HUES48 (cell line): ENCODE data around the gene SERAC1.
"Not testable (repeated sequence)": the region's sequence is repeated elsewhere in the genome, so short reads cannot be mapped to it uniquely, and the experiment has no call there.

Experiments used
- H3K27ac ChIP-seq: one replicate; pipeline ENCODE4 v1.7.0; 2013; ENCODE audit warnings: low read depth, low read length, inconsistent platforms
- H3K27me3 ChIP-seq: 2 replicates; pipeline ENCODE4 v1.6.1; 2013; ENCODE audit warnings: mild to moderate bottlenecking, low read length; ENCODE audit not compliant: control insufficient read depth, insufficient read depth
- H3K36me3 ChIP-seq: 2 replicates; pipeline ENCODE4 v1.6.1; 2013; ENCODE audit warnings: low read length; ENCODE audit not compliant: control insufficient read depth, insufficient read depth
- H3K4me1 ChIP-seq: 2 replicates; pipeline ENCODE4 v1.6.1; 2013; ENCODE audit warnings: mild to moderate bottlenecking, low read length; ENCODE audit not compliant: control insufficient read depth, insufficient read depth
- H3K4me3 ChIP-seq: 2 replicates; pipeline ENCODE4 v1.5.1; 2013; ENCODE audit warnings: mild to moderate bottlenecking, low read depth, low read length
- H3K9ac ChIP-seq: 2 replicates; pipeline ENCODE4 v1.6.1; 2013; ENCODE audit warnings: mild to moderate bottlenecking, low read depth, low read length, moderate library complexity
- H3K9me3 ChIP-seq: 2 replicates; pipeline ENCODE4 v1.6.1; 2013; ENCODE audit warnings: low read length; ENCODE audit not compliant: control insufficient read depth, insufficient read depth

The SERAC1 gene

GRCh38 chr6:158174024-158174423 is 6.0 kb upstream of the SERAC1 start:
- Histone ChIP-seq H3K27ac (no peak overlapping the region), H3K36me3 (peaks cover 2% of the 10 kb centered on the region; the same call in 1 of the 2 replicates), H3K4me3 (no peak overlapping the region), H3K9me3 (no peaks in the 10 kb centered on the region), H3K27me3 (no peaks in the 10 kb centered on the region), H3K9ac (no peak overlapping the region), H3K4me1 (peaks cover 14% of the 10 kb centered on the region; the same call in 1 of the 2 replicates)

- Histone ChIP-seq H3K4me1 (peaks cover 14% of the 10 kb centered on the region; the same call in 1 of the 2 replicates), H3K27me3 (no peaks in the 10 kb centered on the region), H3K27ac (no peak overlapping the region), H3K4me3 (no peak overlapping the region), H3K9ac (no peak overlapping the region), H3K9me3 (no peaks in the 10 kb centered on the region), H3K36me3 (peaks cover 2% of the 10 kb centered on the region; the same call in 1 of the 2 replicates)
These were observed 3.9 kb upstream of the SERAC1 start for GRCh38 chr6:158172001-158172400.

DNA sequence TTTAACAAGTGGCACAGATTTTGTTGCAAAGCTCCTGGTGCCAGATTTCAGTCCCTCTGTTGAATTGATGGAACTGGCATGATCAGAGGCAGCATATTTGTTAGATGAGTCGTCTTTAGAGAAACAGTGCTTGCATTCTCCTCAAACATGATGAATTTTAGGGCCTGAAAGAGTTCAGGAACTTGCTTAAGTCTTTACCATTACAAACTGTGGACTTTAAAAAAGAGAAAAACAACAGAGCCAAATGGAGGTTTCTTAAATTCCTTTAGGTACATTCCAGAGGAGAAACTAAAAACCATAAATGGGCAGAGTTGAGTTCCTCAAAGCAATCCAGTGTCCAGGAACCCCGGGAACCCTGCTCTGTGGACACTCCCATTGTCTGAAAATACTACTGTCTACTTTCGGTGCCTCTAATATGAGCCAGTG is 2.6 kb upstream of the SERAC1 start:
- Histone ChIP-seq H3K27ac (peak overlapping the region; percentile 53), H3K36me3 (peaks cover under 1% of the 10 kb centered on the region; the same call in 1 of the 2 replicates), H3K9me3 (no peaks in the 10 kb centered on the region), H3K4me1 (peaks cover 14% of the 10 kb centered on the region; the same call in 1 of the 2 replicates), H3K27me3 (peaks cover 10% of the 10 kb centered on the region), H3K4me3 (no peak overlapping the region), H3K9ac (no peak overlapping the region)

GRCh38 chr6:158169634-158170033 is 1.6 kb upstream of the SERAC1 start:
- H3K36me3 ChIP-seq, H3K4me3 ChIP-seq, H3K9me3 ChIP-seq, H3K9ac ChIP-seq: not testable (repeated sequence)
- H3K4me1 ChIP-seq = peaks cover 14% of the 10 kb centered on the region; the same call in 1 of the 2 replicates
- peak overlapping the region; percentile 44 for H3K27ac ChIP-seq
- H3K27me3 ChIP-seq = peaks cover 10% of the 10 kb centered on the region

GRCh38 chr6:158165919-158166416 is 2.1 kb downstream of the SERAC1 start:
- Histone ChIP-seq H3K27me3 (peaks cover 10% of the 10 kb centered on the region), H3K4me3 (no peak overlapping the region), H3K9ac (no peak overlapping the region), H3K9me3 (no peaks in the 10 kb centered on the region), H3K27ac (no peak overlapping the region), H3K4me1 (peaks cover 22% of the 10 kb centered on the region), H3K36me3 (no peaks in the 10 kb centered on the region)

DNA sequence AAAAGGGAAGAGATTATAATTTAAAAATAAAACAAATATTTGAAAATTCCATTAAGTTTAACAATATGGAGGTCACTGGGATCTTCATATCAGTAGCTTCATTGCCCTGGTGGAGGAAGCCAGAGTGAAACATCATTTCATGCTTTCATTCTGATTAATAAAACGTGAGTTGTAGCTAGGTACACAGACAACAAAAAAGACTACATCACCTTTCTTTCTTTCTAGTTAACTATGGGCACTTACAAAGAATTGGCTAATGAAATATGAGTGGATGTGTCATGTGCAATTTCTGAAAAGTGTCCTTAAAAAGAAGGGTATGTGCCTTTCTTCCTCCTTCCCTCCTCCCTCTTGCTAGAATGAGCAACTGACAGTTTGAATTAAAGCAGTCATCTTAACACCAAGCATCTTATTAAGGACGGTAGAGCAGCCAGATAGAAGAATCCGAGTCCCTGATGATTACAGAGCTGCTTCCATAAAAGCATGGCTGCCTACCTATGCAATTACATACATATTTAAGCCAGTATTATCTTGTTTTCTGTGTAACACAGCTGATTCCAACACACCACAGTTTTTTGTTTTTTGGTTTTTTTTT is 3.4 kb downstream of the SERAC1 start:
- H3K9ac ChIP-seq = no peak overlapping the region
- no peak overlapping the region for H3K27ac ChIP-seq
- H3K4me1 ChIP-seq = peaks cover 19% of the 10 kb centered on the region
- H3K27me3 ChIP-seq = peaks cover 10% of the 10 kb centered on the region
- no peaks in the 10 kb centered on the region for H3K9me3 ChIP-seq
- H3K4me3 ChIP-seq = no peak overlapping the region
- H3K36me3 ChIP-seq = no peaks in the 10 kb centered on the region

- Histone ChIP-seq H3K36me3 (peaks cover 8% of the 10 kb centered on the region), H3K9ac (no peak overlapping the region), H3K9me3 (no peaks in the 10 kb centered on the region), H3K27me3 (peaks cover 8% of the 10 kb centered on the region), H3K4me3 (peak overlapping the region; percentile 39), H3K27ac (peak overlapping the region; percentile 69), H3K4me1 (peaks cover 19% of the 10 kb centered on the region)
These were observed 6.4 kb downstream of the SERAC1 start for GRCh38 chr6:158161566-158162254.

DNA sequence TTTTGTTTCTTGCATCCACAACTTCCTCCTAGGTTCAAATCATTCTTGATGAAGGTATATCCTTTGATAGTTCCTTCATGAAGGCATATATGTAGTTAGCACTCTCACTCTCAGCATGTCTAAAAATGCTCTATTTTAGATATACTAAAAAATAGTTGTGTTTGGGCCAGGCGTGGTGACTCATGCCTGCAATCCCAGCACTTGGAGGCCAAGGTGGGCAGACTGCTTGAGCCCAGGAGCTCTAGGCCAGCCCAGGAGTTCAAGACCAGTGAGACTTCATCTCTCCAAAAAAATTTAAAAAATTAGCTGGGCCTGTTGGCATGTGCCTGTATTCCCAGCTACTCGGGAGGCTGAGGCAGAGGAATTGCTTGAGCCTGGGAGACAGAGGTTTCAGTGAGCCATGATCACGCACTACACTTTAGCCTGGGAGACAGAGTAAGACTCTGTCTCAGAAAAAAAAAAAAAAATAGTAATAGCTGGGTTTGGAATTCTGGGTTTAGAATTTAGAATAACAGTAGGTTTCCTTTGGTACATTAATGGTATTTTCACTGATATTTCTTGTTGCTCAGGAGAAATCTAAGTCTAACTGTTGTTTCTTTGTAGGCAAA is 7.0 kb downstream of the SERAC1 start:
- Histone ChIP-seq H3K4me3 (0 out of 2 replicates have a peak overlapping the region, but pooled peaks have one; percentile 39), H3K27ac (peak overlapping the region; percentile 69), H3K9ac (no peak overlapping the region), H3K9me3 (no peaks in the 10 kb centered on the region), H3K27me3 (peaks cover 2% of the 10 kb centered on the region), H3K36me3 (peaks cover 12% of the 10 kb centered on the region), H3K4me1 (peaks cover 19% of the 10 kb centered on the region)

DNA sequence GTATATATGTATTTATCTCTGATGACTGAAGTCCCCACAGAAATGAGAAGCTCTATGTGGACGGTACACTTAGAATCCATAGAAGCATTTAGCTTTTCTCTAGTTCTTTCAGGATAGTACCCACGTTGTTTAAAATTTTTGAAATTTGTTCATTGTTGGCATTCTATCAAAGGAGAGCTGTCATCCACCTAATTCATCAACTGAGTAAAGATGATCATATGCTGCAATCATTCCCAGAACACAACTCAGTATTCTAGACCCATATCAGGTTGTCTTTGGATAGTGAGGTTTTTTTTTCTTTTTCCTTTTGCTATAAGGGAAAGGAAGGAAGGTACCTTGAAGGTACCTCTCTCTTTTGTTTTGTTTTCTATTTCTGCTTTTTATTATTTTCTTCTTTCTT is 9.3 kb downstream of the SERAC1 start:
- Histone ChIP-seq H3K9ac (no peak overlapping the region), H3K27ac (no peak overlapping the region), H3K4me1 (peaks cover 19% of the 10 kb centered on the region), H3K9me3 (no peaks in the 10 kb centered on the region), H3K4me3 (no peak overlapping the region), H3K27me3 (no peaks in the 10 kb centered on the region), H3K36me3 (peaks cover 18% of the 10 kb centered on the region)

DNA sequence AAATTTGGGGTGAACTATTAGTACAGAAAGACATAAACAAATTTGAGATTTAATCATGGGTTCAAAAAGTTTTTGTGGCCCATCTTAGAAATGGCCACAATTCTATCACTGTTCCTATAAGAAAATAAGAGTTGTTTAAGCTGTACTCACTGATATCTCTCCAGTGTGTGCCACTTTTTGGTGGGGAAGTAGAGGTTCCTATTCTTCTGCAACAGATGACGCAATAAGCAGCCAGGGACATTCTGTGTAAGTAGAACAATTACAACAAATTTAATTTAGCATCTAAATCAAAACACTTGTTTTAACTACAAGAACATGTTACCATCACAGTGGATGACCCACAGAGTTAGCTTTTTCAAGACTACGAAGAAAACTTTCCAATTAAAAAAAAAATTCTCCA is 9.9 kb downstream of the SERAC1 start:
- Histone ChIP-seq H3K27me3 (no peaks in the 10 kb centered on the region), H3K4me3 (no peak overlapping the region), H3K4me1 (peaks cover 19% of the 10 kb centered on the region), H3K9me3 (no peaks in the 10 kb centered on the region), H3K27ac (no peak overlapping the region), H3K9ac (no peak overlapping the region), H3K36me3 (peaks cover 19% of the 10 kb centered on the region)
